ENCODE results near the gene CCDC157. TPM values are rescaled to one million over a fixed set of nuclear protein-coding genes. Genes with fewer than 3 reads are reported as not detected.

CCDC157 gene
- total and polyA plus RNA-seq, 9 of the 15 experiments (the other 6 are each of a cell fraction or from before 2014, with no cell fraction given), result 0.04 to 1.3 (median 0.68) TPM

DNA sequence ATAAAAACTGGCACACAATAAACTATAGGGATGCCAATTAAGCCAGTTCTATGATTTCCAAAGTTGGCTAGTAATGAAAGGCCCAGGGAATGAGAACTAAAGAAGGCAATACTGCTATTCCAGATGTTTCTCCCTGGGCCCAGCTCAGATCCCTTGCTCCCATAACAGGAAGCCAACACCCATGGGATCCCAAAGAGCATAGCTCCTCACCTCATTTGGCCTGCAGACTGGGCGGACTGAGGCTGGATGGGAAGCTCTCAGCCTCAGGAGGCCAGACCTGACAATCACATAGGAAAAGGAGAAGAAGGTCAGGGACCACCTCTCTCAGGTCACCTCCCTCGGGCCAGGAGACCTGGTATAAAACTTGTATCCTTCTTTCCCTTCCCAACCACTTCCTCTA, 35.3 kb upstream of the CCDC157 start:
- Histone ChIP-seq H2AFZ (ENCODE audit: low read depth, low read length) (no peak overlapping the region), H3K4me3 (no peak overlapping the region), H3K4me1 (replicated peaks in 1 of 2; ENCODE audit: control insufficient read depth in 2 of 2, insufficient read depth in 2 of 2, low read length in 2 of 2) (peaks cover 14 to 16% of the 10 kb centered on the region in 2 experiments; a peak in 4 of 5 replicates), H4K20me1 (replicated peaks; ENCODE audit: control insufficient read depth, insufficient read depth, low read length) (no peaks in the 10 kb centered on the region), H3K9ac (ENCODE audit: insufficient read depth in 1 of 2, low read depth in 2 of 2, low read length in 2 of 2) (no peak overlapping the region), H3K79me2 (ENCODE audit: control insufficient read depth, insufficient read depth, low read length) (peaks cover 11% of the 10 kb centered on the region), H3K27ac (ENCODE audit: extremely low read depth, low read depth, low read length) (no peak overlapping the region), H3K9me3 (replicated peaks; ENCODE audit: control insufficient read depth, insufficient read depth, low read depth, low read length) (no peaks in the 10 kb centered on the region), H3K4me2 (ENCODE audit: insufficient read depth, low read length) (no peak overlapping the region), H3K9me1 (ENCODE audit: control insufficient read depth, insufficient read depth, low read length) (no peaks in the 10 kb centered on the region), H3K27me3 (ENCODE audit: control insufficient read depth in 2 of 2, insufficient read depth in 2 of 2, low read length in 2 of 2) (no peaks in the 10 kb centered on the region), H3K36me3 (ENCODE audit: control insufficient read depth, insufficient read depth, low read length) (peaks cover 3% of the 10 kb centered on the region; the same call in 2 of the 3 replicates)
- ATAC-seq (no peak), DNase-seq (ENCODE audit: extremely low read depth in 1 of 4, low spot score in 3 of 4) (no peak), FAIRE-seq (no peak)
- ChIA-PET POLR2A (interaction anchor here (0.6 to 2.3 kb wide), 5 partner anchors 8 to 1955 kb away, joined by 3 to 6 read pairs (median 4); no protein-coding TSS in a partner anchor), CTCF (ENCODE audit: low intra/inter-chr PET ratio) (no interaction called here)
- in situ Hi-C loops (cut with MboI), result no loop called here
- WGBS (ENCODE audit: insufficient coverage, low coverage, missing lambda C conversion rate), result 36% methylated on average over 2 of the region's 2 CpGs
- intact Hi-C loops (cut with micrococcal nuclease), result no loop called here
- no TSS peak for BruUV-seq (replicated peaks)
- no peak for TF ChIP-seq HNRNPL (IDR thresholded peaks at IDR 0.05; ENCODE audit: low read depth, low read length)
- no peak for TF ChIP-seq DDX20 (tag; IDR thresholded peaks at IDR 0.05; ENCODE audit: low read depth)
- TF ChIP-seq SREBF1 (IDR thresholded peaks at IDR 0.05; ENCODE audit: borderline replicate concordance, low read depth, low read length), result no peak
- TF ChIP-seq MBD2 (IDR thresholded peaks at IDR 0.05; ENCODE audit: borderline replicate concordance, low read depth), result no peak
- no peak for TF ChIP-seq DPF2 (IDR thresholded peaks at IDR 0.05)
- TF ChIP-seq GMEB1 (CRISPR knock-in tag; IDR thresholded peaks at IDR 0.05), result no peak
- TF ChIP-seq BDP1 (IDR thresholded peaks at IDR 0.05; ENCODE audit: insufficient read depth, insufficient read length), result no peak
- TF ChIP-seq THRAP3 (IDR thresholded peaks at IDR 0.05; ENCODE audit: borderline replicate concordance), result no peak
- no peak for TF ChIP-seq SETDB1 (IDR thresholded peaks at IDR 0.05; ENCODE audit: low read length)
- TF ChIP-seq ZNF324 (CRISPR knock-in tag; IDR thresholded peaks at IDR 0.05), result no peak
- TF ChIP-seq, protein P1, sequence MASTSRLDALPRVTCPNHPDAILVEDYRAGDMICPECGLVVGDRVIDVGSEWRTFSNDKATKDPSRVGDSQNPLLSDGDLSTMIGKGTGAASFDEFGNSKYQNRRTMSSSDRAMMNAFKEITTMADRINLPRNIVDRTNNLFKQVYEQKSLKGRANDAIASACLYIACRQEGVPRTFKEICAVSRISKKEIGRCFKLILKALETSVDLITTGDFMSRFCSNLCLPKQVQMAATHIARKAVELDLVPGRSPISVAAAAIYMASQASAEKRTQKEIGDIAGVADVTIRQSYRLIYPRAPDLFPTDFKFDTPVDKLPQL (IDR thresholded peaks at IDR 0.05; ENCODE audit: extremely low read depth, insufficient read length), result no peak
- TF ChIP-seq MAFK (IDR thresholded peaks at IDR 0.05; ENCODE audit: low read length), result no peak
- TF ChIP-seq ZBTB5 (IDR thresholded peaks at IDR 0.05), result no peak
- no peak for TF ChIP-seq ZNF431 (CRISPR knock-in tag; IDR thresholded peaks at IDR 0.05)
- no peak for TF ChIP-seq BCL6 (CRISPR knock-in tag; IDR thresholded peaks at IDR 0.05)
- TF ChIP-seq THRA (IDR thresholded peaks at IDR 0.05), result no peak
- TF ChIP-seq RHOXF2B (CRISPR knock-in tag; conservative IDR thresholded peaks at IDR 0.05), result no peak
- TF ChIP-seq ARHGAP35 (IDR thresholded peaks at IDR 0.05; ENCODE audit: partially characterized antibody), result no peak
- no peak for TF ChIP-seq LCOR (CRISPR knock-in tag; IDR thresholded peaks at IDR 0.05)
